IMR-90 (cell line): ENCODE measurements around the gene PRTFDC1.

ENCODE experiments used
- CEBPB ChIP-seq: IDR thresholded peaks from 2 replicates; pipeline ENCODE4 v1.6.1; 2012; ENCODE audit warnings: low read depth, low read length, improper control_type of control experiment
- CTCF ChIP-seq: conservative IDR thresholded peaks from 2 replicates; pipeline ENCODE4 v1.5.1; 2012; ENCODE audit warnings: mild to moderate bottlenecking, low read depth, low read length, improper control_type of control experiment
- MXI1 ChIP-seq: IDR thresholded peaks from 2 replicates; pipeline ENCODE4 v1.6.1; 2012; ENCODE audit warnings: low read depth, mild to moderate bottlenecking, low read length, moderate library complexity, borderline replicate concordance
- POLR2A ChIP-seq: IDR thresholded peaks from 2 replicates; pipeline ENCODE4 v1.6.1; 2012; ENCODE audit warnings: mild to moderate bottlenecking, low read depth, low read length
- RAD21 ChIP-seq: IDR thresholded peaks from 2 replicates; pipeline ENCODE4 v1.6.1; 2012; ENCODE audit warnings: low read length, improper control_type of control experiment
- RCOR1 ChIP-seq: IDR thresholded peaks from 2 replicates; pipeline ENCODE4 v1.6.1; 2012; ENCODE audit warnings: mild to moderate bottlenecking, low read length, improper control_type of control experiment; ENCODE audit not compliant: insufficient replicate concordance
- RFX5 ChIP-seq: IDR thresholded peaks from 2 replicates; pipeline ENCODE4 v1.8.0; 2012; ENCODE audit warnings: low read depth, mild to moderate bottlenecking, low read length, moderate library complexity
- SMC3 ChIP-seq: fragments of 150-350 bp; IDR thresholded peaks from 2 replicates; pipeline ENCODE4 v1.6.1; 2016; ENCODE audit warnings: low read depth, mild to moderate bottlenecking, antibody characterized with exemption, low read length, moderate library complexity
- USF2 ChIP-seq: fragments of 150-350 bp; IDR thresholded peaks from 2 replicates; pipeline ENCODE4 v1.6.1; 2017; ENCODE audit warnings: mild to moderate bottlenecking, antibody characterized with exemption, low read length, low read depth

- TF ChIP-seq SMC3, result no peak
- no peak for TF ChIP-seq CTCF
- TF ChIP-seq RFX5, result no peak
- no peak for TF ChIP-seq POLR2A
- TF ChIP-seq MXI1, result no peak
- no peak for TF ChIP-seq USF2
- TF ChIP-seq RCOR1, result peak; percentile 41
- TF ChIP-seq RAD21, result no peak
- peak; percentile 88 for TF ChIP-seq CEBPB
Measured at GRCh38 chr10:24908793-24909423, 43.5 kb downstream of the PRTFDC1 start.
